ENCODE data around the gene PLEKHH1.
A peak's percentile ranks its signal among the peaks of the same experiment; 100 is the strongest.

The PLEKHH1 gene

DNA sequence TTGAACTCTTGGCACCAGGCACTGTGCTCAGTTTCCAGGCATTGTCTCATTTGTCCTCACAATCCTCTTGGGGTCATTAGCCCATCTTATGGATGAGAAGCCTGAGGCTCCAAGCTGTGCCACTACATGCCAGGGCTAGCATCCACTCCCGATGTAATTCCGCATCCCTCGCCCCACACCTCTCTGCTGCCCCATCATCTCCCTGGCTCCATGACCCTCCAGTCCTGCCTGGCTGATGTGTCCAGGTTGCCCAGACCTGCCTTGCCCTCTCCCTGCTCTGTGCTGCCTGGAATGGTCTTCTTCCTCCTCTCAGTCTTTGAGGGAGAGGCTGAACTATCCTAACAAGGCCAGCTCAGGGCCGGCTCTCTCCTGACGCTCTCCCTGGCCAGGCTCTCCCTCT lies 39.5 kb downstream of the PLEKHH1 start:
- Histone ChIP-seq H3K4me3 (ENCODE audit: low read depth, low read length) (no peak overlapping the region), H3K27ac (no peak overlapping the region), H3K36me3 (replicated peaks) (no peaks in the 10 kb centered on the region), H3K27me3 (replicated peaks) (no peaks in the 10 kb centered on the region)
- in situ Hi-C loops (cut with HindIII; ENCODE audit: low pct_ligation_motif_present, low sequenced_read_pairs) = no loop called here
- TF ChIP-seq, protein P1, sequence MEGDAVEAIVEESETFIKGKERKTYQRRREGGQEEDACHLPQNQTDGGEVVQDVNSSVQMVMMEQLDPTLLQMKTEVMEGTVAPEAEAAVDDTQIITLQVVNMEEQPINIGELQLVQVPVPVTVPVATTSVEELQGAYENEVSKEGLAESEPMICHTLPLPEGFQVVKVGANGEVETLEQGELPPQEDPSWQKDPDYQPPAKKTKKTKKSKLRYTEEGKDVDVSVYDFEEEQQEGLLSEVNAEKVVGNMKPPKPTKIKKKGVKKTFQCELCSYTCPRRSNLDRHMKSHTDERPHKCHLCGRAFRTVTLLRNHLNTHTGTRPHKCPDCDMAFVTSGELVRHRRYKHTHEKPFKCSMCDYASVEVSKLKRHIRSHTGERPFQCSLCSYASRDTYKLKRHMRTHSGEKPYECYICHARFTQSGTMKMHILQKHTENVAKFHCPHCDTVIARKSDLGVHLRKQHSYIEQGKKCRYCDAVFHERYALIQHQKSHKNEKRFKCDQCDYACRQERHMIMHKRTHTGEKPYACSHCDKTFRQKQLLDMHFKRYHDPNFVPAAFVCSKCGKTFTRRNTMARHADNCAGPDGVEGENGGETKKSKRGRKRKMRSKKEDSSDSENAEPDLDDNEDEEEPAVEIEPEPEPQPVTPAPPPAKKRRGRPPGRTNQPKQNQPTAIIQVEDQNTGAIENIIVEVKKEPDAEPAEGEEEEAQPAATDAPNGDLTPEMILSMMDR (IDR thresholded peaks at IDR 0.05; ENCODE audit: low read depth, low read length, missing control alignments) = no peak
- no peak for DNase-seq

- DNase-seq = no peak
- no peak overlapping the region for H3K27ac ChIP-seq
- no peak overlapping the region for H3K4me3 ChIP-seq (ENCODE audit: low read depth, low read length)
- TF ChIP-seq, protein P1 (IDR thresholded peaks at IDR 0.05; ENCODE audit: low read depth, low read length, missing control alignments) = no peak
- in situ Hi-C loops (cut with HindIII; ENCODE audit: low pct_ligation_motif_present, low sequenced_read_pairs) = no loop called here
- H3K36me3 ChIP-seq (replicated peaks) = no peaks in the 10 kb centered on the region
- no peaks in the 10 kb centered on the region for H3K27me3 ChIP-seq (replicated peaks)
These were observed 40.3 kb downstream of the PLEKHH1 start for GRCh38 chr14:67573228-67574010.

- H3K4me3 ChIP-seq (ENCODE audit: low read depth, low read length) = no peak overlapping the region
- TF ChIP-seq, protein P1 (IDR thresholded peaks at IDR 0.05; ENCODE audit: low read depth, low read length, missing control alignments) = no peak
- DNase-seq = no peak
- no peak overlapping the region for H3K27ac ChIP-seq
- H3K27me3 ChIP-seq (replicated peaks) = no peaks in the 10 kb centered on the region
- in situ Hi-C loops (cut with HindIII; ENCODE audit: low pct_ligation_motif_present, low sequenced_read_pairs) = no loop called here
- H3K36me3 ChIP-seq (replicated peaks) = no peaks in the 10 kb centered on the region
These were observed 41.1 kb downstream of the PLEKHH1 start for GRCh38 chr14:67574156-67574555.

DNA sequence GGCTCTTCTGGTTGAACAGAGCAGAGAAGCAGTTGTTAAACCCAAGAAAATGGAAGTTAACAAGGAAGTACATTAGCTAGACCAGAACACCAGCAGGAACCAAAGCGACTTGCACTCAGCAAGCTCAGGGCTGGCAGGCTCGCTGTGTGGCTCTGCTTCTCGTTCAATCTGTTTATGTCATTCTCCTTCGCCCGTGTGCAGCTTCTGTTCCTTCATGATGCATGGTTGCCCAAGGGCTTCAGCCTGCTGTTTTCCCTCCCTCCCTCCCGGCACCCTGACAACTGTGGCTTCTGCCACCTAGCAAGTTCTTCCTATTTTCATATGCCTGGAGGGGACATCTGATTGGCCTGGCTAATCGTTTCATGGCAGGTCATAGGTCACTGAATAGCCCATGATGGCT lies 41.7 kb downstream of the PLEKHH1 start:
- in situ Hi-C loops (cut with HindIII; ENCODE audit: low pct_ligation_motif_present, low sequenced_read_pairs) = no loop called here
- Histone ChIP-seq H3K27me3 (replicated peaks) (no peaks in the 10 kb centered on the region), H3K4me3 (ENCODE audit: low read depth, low read length) (no peak overlapping the region), H3K36me3 (replicated peaks) (no peaks in the 10 kb centered on the region), H3K27ac (no peak overlapping the region)
- TF ChIP-seq, protein P1 (IDR thresholded peaks at IDR 0.05; ENCODE audit: low read depth, low read length, missing control alignments) = no peak
- DNase-seq = no peak

DNA sequence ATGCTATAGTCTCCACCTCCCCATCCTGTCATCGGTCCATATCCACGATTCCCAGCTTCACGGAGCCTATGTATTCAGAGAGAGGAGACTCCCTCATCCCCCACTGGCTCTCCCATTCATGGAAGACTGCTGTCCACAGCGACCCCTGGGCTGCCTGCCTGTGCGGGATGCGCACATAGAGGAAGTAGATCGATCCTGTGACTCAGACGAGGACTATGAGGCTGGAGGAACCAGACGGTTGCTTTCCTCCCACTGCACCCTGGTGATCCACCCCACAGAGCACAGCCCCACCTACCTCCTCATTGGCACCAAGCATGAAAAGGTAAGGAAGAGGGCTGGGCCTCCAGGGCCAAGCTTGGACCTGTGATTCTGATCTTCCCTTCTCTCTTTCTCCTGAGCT lies 42.6 kb downstream of the PLEKHH1 start:
- no peak overlapping the region for H3K27ac ChIP-seq
- in situ Hi-C loops (cut with HindIII; ENCODE audit: low pct_ligation_motif_present, low sequenced_read_pairs) = no loop called here
- peak; percentile 6 for DNase-seq
- no peak overlapping the region for H3K4me3 ChIP-seq (ENCODE audit: low read depth, low read length)
- H3K27me3 ChIP-seq (replicated peaks) = no peaks in the 10 kb centered on the region
- TF ChIP-seq, protein P1 (IDR thresholded peaks at IDR 0.05; ENCODE audit: low read depth, low read length, missing control alignments) = no peak
- H3K36me3 ChIP-seq (replicated peaks) = no peaks in the 10 kb centered on the region

Measured in brain microvascular endothelial cell (primary cell).